GM21825 (cell line): Measurements from ENCODE around the gene PARD3.
A peak's percentile ranks its signal among the peaks of the same experiment; 100 is the strongest.
"Not testable (repeated sequence)": the region's sequence is repeated elsewhere in the genome, so short reads cannot be mapped to it uniquely, and the experiment has no call there.

Source experiments
- ATAC-seq: cut with Tn5 transposase; IDR thresholded peaks from one replicate; pipeline ENCODE4 v1.9.1; 2021; ENCODE audit warnings: mild to moderate bottlenecking, moderate library complexity; ENCODE audit not compliant: unreplicated experiment

The PARD3 gene

GRCh38 chr10:34406463-34407323 is 408.4 kb downstream of the PARD3 start:
- no peak for ATAC-seq

- ATAC-seq = no peak
Measured at GRCh38 chr10:34405611-34406462, 409.3 kb downstream of the PARD3 start.

GRCh38 chr10:34403512-34403911 is 411.6 kb downstream of the PARD3 start:
- ATAC-seq = no peak

- no peak for ATAC-seq
Measured at GRCh38 chr10:34400075-34400474, 415.0 kb downstream of the PARD3 start.

- no peak for ATAC-seq
Measured at GRCh38 chr10:34399013-34399412, 416.1 kb downstream of the PARD3 start.

GRCh38 chr10:34397324-34397723 is 417.8 kb downstream of the PARD3 start:
- no peak for ATAC-seq

GRCh38 chr10:34396663-34397062 is 418.4 kb downstream of the PARD3 start:
- ATAC-seq = no peak

GRCh38 chr10:34392641-34393170 is 422.4 kb downstream of the PARD3 start:
- ATAC-seq = no peak

- ATAC-seq = not testable (repeated sequence)
Measured at GRCh38 chr10:34391168-34391567, 423.9 kb downstream of the PARD3 start.

GRCh38 chr10:34389801-34390200 is 425.3 kb downstream of the PARD3 start:
- ATAC-seq = no peak

GRCh38 chr10:34386921-34387320 is 428.2 kb downstream of the PARD3 start:
- no peak for ATAC-seq

GRCh38 chr10:34384372-34384771 is 430.7 kb downstream of the PARD3 start:
- no peak for ATAC-seq

GRCh38 chr10:34382626-34383025 is 432.5 kb downstream of the PARD3 start:
- no peak for ATAC-seq

GRCh38 chr10:34380856-34381255 is 434.2 kb downstream of the PARD3 start:
- ATAC-seq = no peak

- no peak for ATAC-seq
Measured at GRCh38 chr10:34378297-34378696, 436.8 kb downstream of the PARD3 start.

GRCh38 chr10:34377833-34378232 is 437.3 kb downstream of the PARD3 start:
- ATAC-seq = no peak

GRCh38 chr10:34374356-34375045 is 440.6 kb downstream of the PARD3 start:
- peak; percentile 15 for ATAC-seq

- ATAC-seq = no peak
Measured at GRCh38 chr10:34373211-34373610, 441.9 kb downstream of the PARD3 start.

- ATAC-seq = no peak
Measured at GRCh38 chr10:34372509-34372908, 442.6 kb downstream of the PARD3 start.

- ATAC-seq = no peak
Measured at GRCh38 chr10:34370126-34370525, 445.0 kb downstream of the PARD3 start.

- ATAC-seq = no peak
Measured at GRCh38 chr10:34369120-34369519, 446.0 kb downstream of the PARD3 start.
